Lower leg skin (tissue), 4 donors: Measurements from ENCODE around the gene SGIP1. TPM values are rescaled to one million over a fixed set of nuclear protein-coding genes. Genes with fewer than 3 reads are reported as not detected.

ENCODE experiments used
- DNase-seq, 2 donors: peaks; one replicate each; pipeline ENCODE4 v3.0.0-alpha.2; 2019; ENCODE audit warnings: low spot score in 2 of 2
- H3K4me3 ChIP-seq: fragments of 200-600 bp; sonication (generic); 2 replicates; pipeline ENCODE4 v1.5.1; 2017; ENCODE audit warnings: mild to moderate bottlenecking, low read depth; ENCODE audit not compliant: poor library complexity, severe bottlenecking
- POLR2A ChIP-seq, 2 donors: fragments of 450-650 bp; IDR thresholded peaks; one replicate each; pipeline ENCODE4 v1.6.1; 2016 to 2017; ENCODE audit warnings: antibody characterized with exemption in 2 of 2, mild to moderate bottlenecking in 1 of 2, moderate library complexity in 1 of 2
- WGBS, 2 donors: methylation state at CpG; one replicate each; pipeline ENCODE4 v1.1.5; 2018; 5-methylcytosine and 5-hydroxymethylcytosine counted together
- intact Hi-C: fragments of 100-400 bp; cut with DNase I; formaldehyde crosslinking; loops from one replicate; pipeline ENCODE4 v1.15.0; 2023; ENCODE audit warnings: low total_unique reads
- total RNA-seq, 4 donors: library from RNA; depleted of rRNA; stranded (reverse); fragments of >200 nt; gene quantifications; one replicate each; pipeline ENCODE4 v1.1.0, GENCODE V29; 2016
- TF ChIP-seq, protein P1 (sequence below), 3 donors: fragments of 450-650 bp; IDR thresholded peaks; one replicate each; pipeline ENCODE4 v1.5.1; 2016; ENCODE audit warnings: antibody characterized with exemption in 3 of 3, mild to moderate bottlenecking in 3 of 3, moderate library complexity in 2 of 3

SGIP1 gene
- total RNA-seq, 4 donors from 2014 or later = 0.39 to 7.0 (median 2.4) TPM

GRCh38 chr1:66571789-66572188 lies 37.8 kb downstream of the SGIP1 start:
- TF ChIP-seq, protein P1, sequence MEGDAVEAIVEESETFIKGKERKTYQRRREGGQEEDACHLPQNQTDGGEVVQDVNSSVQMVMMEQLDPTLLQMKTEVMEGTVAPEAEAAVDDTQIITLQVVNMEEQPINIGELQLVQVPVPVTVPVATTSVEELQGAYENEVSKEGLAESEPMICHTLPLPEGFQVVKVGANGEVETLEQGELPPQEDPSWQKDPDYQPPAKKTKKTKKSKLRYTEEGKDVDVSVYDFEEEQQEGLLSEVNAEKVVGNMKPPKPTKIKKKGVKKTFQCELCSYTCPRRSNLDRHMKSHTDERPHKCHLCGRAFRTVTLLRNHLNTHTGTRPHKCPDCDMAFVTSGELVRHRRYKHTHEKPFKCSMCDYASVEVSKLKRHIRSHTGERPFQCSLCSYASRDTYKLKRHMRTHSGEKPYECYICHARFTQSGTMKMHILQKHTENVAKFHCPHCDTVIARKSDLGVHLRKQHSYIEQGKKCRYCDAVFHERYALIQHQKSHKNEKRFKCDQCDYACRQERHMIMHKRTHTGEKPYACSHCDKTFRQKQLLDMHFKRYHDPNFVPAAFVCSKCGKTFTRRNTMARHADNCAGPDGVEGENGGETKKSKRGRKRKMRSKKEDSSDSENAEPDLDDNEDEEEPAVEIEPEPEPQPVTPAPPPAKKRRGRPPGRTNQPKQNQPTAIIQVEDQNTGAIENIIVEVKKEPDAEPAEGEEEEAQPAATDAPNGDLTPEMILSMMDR (IDR thresholded peaks at IDR 0.05) = no peak
- no peak for TF ChIP-seq POLR2A (IDR thresholded peaks at IDR 0.05)
- intact Hi-C loops = no loop called here
- no peak overlapping the region for H3K4me3 ChIP-seq
- 74 to 85% methylated on average over 1 of the region's 1 CpG for WGBS, 2 donors
- no peak for DNase-seq

DNA sequence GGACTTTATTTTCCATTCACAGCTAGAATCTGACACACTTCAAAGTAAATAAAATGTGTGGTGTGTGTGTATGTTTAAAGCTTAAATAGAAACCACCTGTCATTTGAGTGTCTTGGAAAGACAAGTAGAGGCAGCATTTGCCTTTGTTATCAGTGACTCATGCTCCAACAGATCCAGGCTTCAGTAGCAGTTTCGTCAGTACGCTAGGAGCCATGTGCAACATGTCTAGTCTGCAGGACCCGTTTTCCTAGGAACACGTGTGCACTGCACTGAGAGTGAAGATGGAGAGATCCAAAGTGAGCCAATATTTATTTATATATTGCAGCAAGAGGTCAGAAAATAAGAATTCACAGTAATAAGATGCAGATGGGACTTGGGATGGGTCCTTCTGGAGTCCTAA lies 41.8 kb downstream of the SGIP1 start:
- 23 to 36% methylated on average over 4 of the region's 4 CpGs for WGBS, 2 donors
- no peak for DNase-seq
- no peak overlapping the region for H3K4me3 ChIP-seq
- intact Hi-C loops = no loop called here
- TF ChIP-seq, protein P1 (IDR thresholded peaks at IDR 0.05) = no peak
- no peak for TF ChIP-seq POLR2A (IDR thresholded peaks at IDR 0.05)

- H3K4me3 ChIP-seq = no peak overlapping the region
- 19 to 27% methylated on average over 1 of the region's 1 CpG for WGBS, 2 donors
- no peak for DNase-seq
- TF ChIP-seq POLR2A (IDR thresholded peaks at IDR 0.05) = no peak
- TF ChIP-seq, protein P1 (IDR thresholded peaks at IDR 0.05) = no peak
- intact Hi-C loops = no loop called here
These were observed 42.7 kb downstream of the SGIP1 start for GRCh38 chr1:66576645-66577044.

DNA sequence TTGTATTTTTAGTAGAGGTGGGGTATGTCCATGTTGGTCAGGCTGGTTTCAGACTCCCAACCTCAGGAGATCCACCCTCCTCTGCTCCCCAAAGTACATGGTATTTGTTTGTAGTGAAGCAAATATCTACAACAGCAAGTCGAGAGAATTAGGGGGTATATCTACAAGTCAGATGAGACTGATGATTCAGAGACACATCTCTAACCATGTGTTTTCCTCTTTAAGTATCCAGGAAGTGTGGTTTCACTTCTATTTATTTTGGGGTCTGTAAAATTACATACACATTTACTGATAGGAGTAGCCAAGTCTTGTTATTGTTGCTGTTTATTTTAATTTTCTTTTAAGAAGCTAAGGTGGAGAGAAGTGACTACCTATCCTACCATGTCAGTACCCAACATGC lies 44.9 kb downstream of the SGIP1 start:
- 48 to 68% methylated on average over 1 of the region's 1 CpG for WGBS, 2 donors

DNA sequence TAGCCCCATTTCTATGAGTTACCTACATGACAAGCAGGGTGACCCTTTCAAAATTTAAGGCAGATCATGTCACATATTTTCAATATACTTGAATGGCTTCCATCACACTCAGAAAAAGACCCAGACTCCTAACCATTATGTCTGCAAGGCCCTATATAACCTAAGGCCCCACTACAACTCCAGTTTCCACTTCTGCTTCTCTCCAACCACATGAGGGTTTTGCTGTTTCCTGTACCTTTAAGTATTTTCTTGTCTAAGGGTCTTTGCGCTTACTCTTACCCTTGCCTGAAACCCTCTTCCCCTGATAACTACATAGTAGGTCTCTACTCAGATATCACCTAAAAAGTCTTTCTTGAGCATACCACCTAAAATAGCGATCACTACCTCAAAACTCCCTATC lies 46.1 kb downstream of the SGIP1 start:
- H3K4me3 ChIP-seq = no peak overlapping the region
- TF ChIP-seq, protein P1 (IDR thresholded peaks at IDR 0.05) = no peak
- no peak for TF ChIP-seq POLR2A (IDR thresholded peaks at IDR 0.05)
- intact Hi-C loops = no loop called here
- DNase-seq = no peak
- 88 to 90% methylated on average over 2 of the region's 2 CpGs for WGBS, 2 donors

More for the DNA sequence above, 44.9 kb downstream of the SGIP1 start:
- DNase-seq = no peak
- no peak for TF ChIP-seq POLR2A (IDR thresholded peaks at IDR 0.05)
- TF ChIP-seq, protein P1 (IDR thresholded peaks at IDR 0.05) = no peak
- H3K4me3 ChIP-seq = no peak overlapping the region
- intact Hi-C loops = no loop called here

DNA sequence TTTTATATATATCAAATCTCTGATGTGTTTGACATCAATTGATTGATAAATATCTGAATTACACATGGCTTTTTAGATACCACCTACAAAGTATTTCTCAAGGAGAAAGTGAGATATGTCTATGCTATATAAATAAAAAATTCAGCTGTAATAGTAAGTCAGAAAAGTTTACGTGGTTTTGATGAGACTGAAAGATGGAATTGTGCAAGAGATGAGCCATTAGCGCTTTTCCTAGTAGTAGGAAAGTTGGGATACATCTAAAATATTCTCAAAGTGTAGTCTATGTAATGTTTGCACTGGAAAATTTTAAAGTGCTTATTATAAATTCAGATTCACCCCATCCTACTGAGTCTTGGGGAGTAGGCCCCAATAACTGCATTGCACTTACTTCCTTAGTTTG lies 49.1 kb downstream of the SGIP1 start:
- intact Hi-C loops = no loop called here
- DNase-seq = no peak
- no peak overlapping the region for H3K4me3 ChIP-seq
- WGBS, 2 donors = 88 to 93% methylated on average over 2 of the region's 2 CpGs
- TF ChIP-seq POLR2A (IDR thresholded peaks at IDR 0.05) = no peak
- TF ChIP-seq, protein P1 (IDR thresholded peaks at IDR 0.05) = no peak
